ENCODE data around the gene RPP25.

The RPP25 gene

GRCh38 chr15:74956648-74957475, at the start of gene RPP25:
Gene RPP25, minus strand, starts transcription at chr15:74956772. Its CDS starts 189 bp downstream, at chr15:74956583.
- in situ Hi-C loops (cut with MboI; ENCODE audit: low sequenced_read_pairs) = loop anchor here (25.0 kb wide), 1 partner anchor 570 kb away; no protein-coding TSS in a partner anchor

DNA sequence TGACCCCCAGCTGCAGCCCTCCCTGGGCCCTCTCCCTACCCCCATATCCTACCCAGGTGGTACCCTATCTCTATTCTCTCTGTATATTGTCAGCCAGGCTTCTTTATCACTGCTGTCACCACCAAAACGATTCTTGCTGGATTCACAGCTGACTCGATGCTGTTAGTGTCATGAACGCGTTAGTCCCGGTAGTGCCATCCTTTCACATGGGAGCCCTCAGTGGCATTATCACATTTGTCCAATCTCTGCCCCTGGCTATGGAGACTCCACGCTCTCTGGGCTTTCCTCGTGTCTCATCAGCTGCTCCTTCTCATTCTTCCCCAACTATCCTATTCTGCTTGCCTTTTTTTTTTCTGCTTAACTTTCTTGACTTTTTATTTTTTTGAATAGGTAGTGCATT, 45.8 kb upstream of the RPP25 start:
- in situ Hi-C loops (cut with MboI; ENCODE audit: low sequenced_read_pairs) = loop anchor here (25.0 kb wide), 1 partner anchor 635 kb away; the partner anchor contains the start of genes IMP3, SNUPN and SNX33

- in situ Hi-C loops (cut with MboI; ENCODE audit: low sequenced_read_pairs) = loop anchor here (25.0 kb wide), 1 partner anchor 636 kb away; the partner anchor contains the start of genes IMP3, SNUPN and SNX33
Observed at GRCh38 chr15:75001310-75001709, 44.7 kb upstream of the RPP25 start.

DNA sequence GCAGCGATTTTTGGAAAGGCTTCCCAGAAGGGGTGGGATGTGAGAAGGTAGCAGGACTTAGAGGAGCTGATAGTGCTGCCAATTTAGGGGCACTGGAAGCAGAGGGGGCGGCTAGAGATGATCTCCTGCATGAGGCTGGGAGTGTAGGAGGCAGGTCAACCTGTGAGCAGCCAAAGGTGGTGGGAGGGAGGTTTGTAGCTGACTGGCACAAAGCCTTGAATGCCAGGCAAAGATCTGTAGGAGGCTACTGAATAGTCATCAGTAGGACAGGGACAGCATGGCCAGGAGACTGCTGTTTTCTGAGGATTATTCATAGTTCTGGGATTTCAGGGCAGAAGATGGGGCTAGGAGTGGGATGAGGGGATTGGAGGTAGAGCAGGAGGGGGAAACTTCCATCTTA, 41.0 kb upstream of the RPP25 start:
- in situ Hi-C loops (cut with MboI; ENCODE audit: low sequenced_read_pairs) = no loop called here

GRCh38 chr15:74997141-74997540, 40.6 kb upstream of the RPP25 start:
- in situ Hi-C loops (cut with MboI; ENCODE audit: low sequenced_read_pairs) = no loop called here

- in situ Hi-C loops (cut with MboI; ENCODE audit: low sequenced_read_pairs) = no loop called here
Observed at GRCh38 chr15:74995779-74996765, 39.5 kb upstream of the RPP25 start.

- in situ Hi-C loops (cut with MboI; ENCODE audit: low sequenced_read_pairs) = no loop called here
Observed at GRCh38 chr15:74995182-74995778, 38.7 kb upstream of the RPP25 start, which contains the start of gene SCAMP5. Gene SCAMP5, plus strand, starts transcription at chr15:74995563. Its CDS starts 16,277 bp downstream, at chr15:75011840.

GRCh38 chr15:74994685-74995084, 38.1 kb upstream of the RPP25 start:
- in situ Hi-C loops (cut with MboI; ENCODE audit: low sequenced_read_pairs) = no loop called here

DNA sequence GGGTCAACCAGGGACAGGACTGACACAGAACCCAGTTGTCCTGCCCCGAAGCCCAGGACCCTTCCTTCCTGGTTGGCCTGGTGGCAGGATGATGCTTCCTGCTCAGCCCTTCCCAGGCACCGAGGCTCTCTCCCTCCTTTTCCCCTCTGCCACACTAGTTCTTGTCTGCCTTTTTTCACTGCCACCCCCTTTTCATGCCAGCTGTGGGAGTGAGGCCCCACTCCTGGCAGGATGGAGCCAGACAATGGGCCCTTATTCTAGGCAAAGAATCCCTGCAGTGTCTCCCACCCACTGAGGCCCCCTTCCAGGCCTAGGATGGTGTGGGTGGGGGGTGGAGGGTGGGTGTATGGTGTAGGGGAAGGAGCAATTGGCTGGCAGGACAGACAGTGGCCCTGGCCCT, 37.7 kb upstream of the RPP25 start:
- in situ Hi-C loops (cut with MboI; ENCODE audit: low sequenced_read_pairs) = no loop called here

GRCh38 chr15:74992619-74993018, 36.0 kb upstream of the RPP25 start:
- in situ Hi-C loops (cut with MboI; ENCODE audit: low sequenced_read_pairs) = no loop called here

DNA sequence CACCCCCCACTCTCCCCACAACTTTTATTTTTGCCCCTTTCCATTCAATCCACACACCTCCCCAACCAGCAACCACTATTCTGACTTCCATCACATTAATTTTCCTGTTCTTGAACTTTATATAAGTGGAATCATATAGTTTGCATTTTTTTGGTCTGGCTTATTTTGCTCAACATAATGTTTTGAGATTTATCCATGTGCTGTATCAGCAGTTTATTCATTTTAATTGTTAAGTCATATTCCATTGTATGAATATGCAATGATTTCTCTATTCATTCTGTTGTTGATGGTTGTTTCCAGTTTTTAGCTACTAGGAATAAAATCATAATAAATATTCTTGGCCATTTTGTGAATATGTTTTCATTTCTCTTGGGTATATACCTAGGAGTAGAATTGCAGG, 33.0 kb upstream of the RPP25 start:
- in situ Hi-C loops (cut with MboI; ENCODE audit: low sequenced_read_pairs) = no loop called here

DNA sequence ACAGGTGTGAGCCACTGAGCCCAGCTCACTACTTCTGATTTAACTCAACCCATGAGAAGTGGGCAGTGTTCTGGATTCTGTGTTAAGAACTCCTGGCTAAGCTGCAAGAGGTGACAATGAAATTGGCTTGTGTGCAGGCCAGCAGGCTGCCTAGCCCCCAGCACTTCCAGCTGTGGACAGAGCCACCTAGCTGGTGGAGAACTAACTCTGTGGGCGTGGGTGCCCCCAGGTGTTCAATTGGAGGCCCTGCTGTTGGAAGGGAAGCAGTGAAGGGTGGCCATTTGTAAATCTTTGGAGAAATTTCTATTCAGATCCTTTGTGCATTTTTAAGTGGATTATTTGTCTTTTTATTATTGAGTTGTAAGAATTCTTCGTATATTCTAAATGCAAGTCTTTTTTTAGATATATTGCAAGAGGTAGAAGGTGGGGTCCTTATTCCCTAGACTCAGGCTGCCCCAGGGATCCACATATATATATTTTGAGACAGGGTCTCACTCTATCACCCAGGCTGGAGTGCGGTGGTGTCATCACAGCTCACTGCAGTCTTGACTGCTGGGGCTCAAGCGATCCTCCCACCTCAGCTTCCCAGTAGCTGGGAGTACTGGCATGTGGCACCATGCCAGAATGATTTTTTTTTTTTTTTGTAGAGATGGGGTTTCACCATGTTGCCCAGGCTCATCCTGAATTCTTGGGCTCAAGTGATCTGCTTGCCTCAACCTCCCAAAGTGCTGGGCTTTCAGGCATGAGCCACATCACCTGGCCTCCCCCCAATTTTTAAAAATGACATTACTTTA, 31.6 kb upstream of the RPP25 start:
- in situ Hi-C loops (cut with MboI; ENCODE audit: low sequenced_read_pairs) = no loop called here

DNA sequence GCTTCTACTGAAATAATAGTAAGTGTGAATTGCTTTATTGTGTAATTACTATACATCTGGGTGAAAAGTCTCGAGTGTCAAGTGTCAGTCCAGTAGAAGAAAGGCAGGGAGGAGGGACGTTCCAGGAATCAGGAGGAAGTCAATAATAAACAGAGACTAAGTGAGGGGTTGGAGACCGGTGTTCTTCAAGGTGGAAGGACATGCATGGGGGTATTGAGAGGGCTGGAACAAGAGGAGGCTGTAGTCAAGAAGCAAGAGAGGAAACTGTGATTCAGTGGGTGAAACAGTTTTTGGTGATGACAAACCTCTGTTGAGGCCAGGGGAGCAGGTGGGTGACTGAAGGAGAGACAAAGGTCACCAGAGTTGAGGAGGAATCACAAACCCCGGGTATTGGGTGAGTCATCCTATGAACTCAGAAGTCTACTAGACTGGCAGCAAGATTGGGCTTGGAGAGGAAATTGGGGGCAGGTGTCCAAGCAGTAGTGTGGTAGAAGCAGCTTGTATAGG, 27.2 kb upstream of the RPP25 start:
- in situ Hi-C loops (cut with MboI; ENCODE audit: low sequenced_read_pairs) = no loop called here

DNA sequence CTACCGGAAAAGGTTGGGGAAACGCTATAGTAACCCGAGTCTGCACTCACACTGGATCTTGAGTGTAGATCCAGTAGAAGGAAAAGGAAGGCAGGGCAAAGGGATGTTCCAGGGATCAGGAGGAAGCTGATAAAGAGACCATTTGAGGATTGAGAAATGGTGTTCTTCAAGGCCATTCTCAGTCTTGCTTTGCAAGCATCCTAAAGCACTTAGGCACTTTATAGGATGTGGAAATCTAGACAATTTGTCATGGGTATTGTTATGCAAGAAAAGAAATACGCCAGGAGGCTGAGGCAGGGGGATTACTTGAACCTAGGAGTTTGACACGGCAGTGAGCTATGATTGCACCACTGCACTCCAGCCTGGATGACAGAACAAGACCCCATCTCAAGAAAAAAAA, 25.6 kb upstream of the RPP25 start:
- in situ Hi-C loops (cut with MboI; ENCODE audit: low sequenced_read_pairs) = no loop called here

GRCh38 chr15:74978503-74978902, 21.9 kb upstream of the RPP25 start:
- in situ Hi-C loops (cut with MboI; ENCODE audit: low sequenced_read_pairs) = no loop called here

DNA sequence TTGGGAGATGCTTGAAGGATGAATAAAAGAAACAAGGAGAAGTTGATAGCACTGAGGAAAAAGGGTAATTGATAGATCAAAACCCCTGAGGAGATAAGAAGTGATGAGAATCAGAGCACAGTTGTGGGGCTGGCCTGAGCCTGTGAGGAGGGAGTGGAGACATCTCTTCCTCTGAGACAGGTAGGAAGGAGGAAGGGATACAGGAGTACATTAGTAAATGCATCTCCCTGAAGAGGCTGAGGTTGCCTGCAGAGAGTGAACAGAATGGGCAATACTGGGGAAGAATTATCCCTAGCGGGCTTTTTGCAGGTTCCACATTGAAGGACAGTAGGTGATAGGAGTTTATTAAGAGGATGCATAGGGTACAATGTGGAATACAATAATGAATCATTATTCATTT, 21.5 kb upstream of the RPP25 start:
- in situ Hi-C loops (cut with MboI; ENCODE audit: low sequenced_read_pairs) = no loop called here

- in situ Hi-C loops (cut with MboI; ENCODE audit: low sequenced_read_pairs) = no loop called here
Observed at GRCh38 chr15:74977599-74977998, 21.0 kb upstream of the RPP25 start.

DNA sequence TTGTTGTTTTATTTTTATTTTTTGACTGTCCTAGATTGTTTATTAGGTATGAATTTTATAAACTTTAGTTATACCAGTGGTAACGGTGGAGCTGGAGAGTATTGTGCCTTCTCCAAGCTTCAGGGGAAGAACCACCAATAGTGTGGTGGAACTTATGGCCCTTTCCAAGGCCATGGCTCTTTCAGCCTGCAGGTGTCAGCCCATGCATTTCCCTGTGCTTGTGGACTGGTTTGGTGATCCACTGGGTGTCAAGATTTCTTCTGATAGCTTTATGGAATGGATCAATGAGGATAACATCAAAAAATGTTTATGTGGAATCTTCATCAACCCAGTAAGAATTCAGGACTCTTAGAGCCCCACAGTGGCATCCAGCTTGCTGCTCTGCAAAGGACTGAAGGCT, 19.6 kb upstream of the RPP25 start:
- in situ Hi-C loops (cut with MboI; ENCODE audit: low sequenced_read_pairs) = no loop called here

- in situ Hi-C loops (cut with MboI; ENCODE audit: low sequenced_read_pairs) = loop anchor here (25.0 kb wide), 1 partner anchor 580 kb away; no protein-coding TSS in a partner anchor
Observed at GRCh38 chr15:74967670-74968069, 11.1 kb upstream of the RPP25 start.

DNA sequence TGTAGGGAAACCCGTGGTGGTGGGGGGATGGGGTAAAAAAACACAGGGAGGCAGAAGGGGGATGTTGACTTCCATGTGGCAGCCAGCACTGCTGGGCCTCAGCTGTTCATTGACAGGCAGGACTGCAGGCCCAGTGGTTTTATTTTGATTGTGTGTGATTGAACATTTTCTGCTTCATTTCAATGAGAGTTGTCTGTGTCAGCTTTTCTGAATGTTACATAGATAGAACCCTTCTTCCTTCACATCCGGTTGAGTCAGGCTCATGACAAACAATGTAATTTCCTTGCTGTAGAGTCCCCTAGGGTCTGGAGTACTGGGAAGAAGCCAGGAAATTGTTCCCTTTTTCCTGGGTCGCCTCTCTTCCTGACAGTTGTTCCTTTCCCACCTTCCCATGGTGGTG, 8.2 kb upstream of the RPP25 start:
- in situ Hi-C loops (cut with MboI; ENCODE audit: low sequenced_read_pairs) = loop anchor here (25.0 kb wide), 1 partner anchor 577 kb away; no protein-coding TSS in a partner anchor

Data from HL-60/S4 (cell line).